ENCODE measurements around the gene CACNA1I.

- TF ChIP-seq ZNF544 (tag by site-specific recombination; IDR thresholded peaks at IDR 0.05) (no peak), CTCF (tag by site-specific recombination; IDR thresholded peaks at IDR 0.05) (no peak), TCF7L2 (IDR thresholded peaks at IDR 0.05; ENCODE audit: borderline replicate concordance, low read depth, low read length) (no peak), ZBTB44 (tag by site-specific recombination; IDR thresholded peaks at IDR 0.05) (no peak), ZNF785 (tag by site-specific recombination; IDR thresholded peaks at IDR 0.05) (no peak), SP2 (tag by site-specific recombination; IDR thresholded peaks at IDR 0.05) (no peak), ZIC2 (tag by site-specific recombination; IDR thresholded peaks at IDR 0.05) (no peak), ZNF623 (tag by site-specific recombination; IDR thresholded peaks at IDR 0.05) (no peak)
These were observed 162.1 kb downstream of the CACNA1I start for GRCh38 chr22:39732625-39733024.

All from HEK293 (cell line).